IPS DF 6.9 (cell line): Measurements from ENCODE around the gene ARFIP1.

ENCODE experiments used
- DNase-seq: peaks from one replicate; pipeline ENCODE4 v3.0.0-alpha.2; 2013; ENCODE audit warnings: low read depth, low spot score
- H3K27ac ChIP-seq: one replicate; pipeline ENCODE4 v1.5.1; 2013; ENCODE audit warnings: low read length, control low read depth
- H3K27me3 ChIP-seq: 2 replicates; pipeline ENCODE4 v1.6.1; 2013; ENCODE audit warnings: mild to moderate bottlenecking, low read length; ENCODE audit not compliant: control insufficient read depth, insufficient read depth
- H3K36me3 ChIP-seq: 2 replicates; pipeline ENCODE4 v1.6.1; 2013; ENCODE audit warnings: low read length; ENCODE audit not compliant: control insufficient read depth, insufficient read depth
- H3K4me1 ChIP-seq: 2 replicates; pipeline ENCODE4 v1.6.1; 2013; ENCODE audit warnings: low read length; ENCODE audit not compliant: control insufficient read depth, insufficient read depth
- H3K4me3 ChIP-seq: 2 replicates; pipeline ENCODE4 v1.5.1; 2013; ENCODE audit warnings: mild to moderate bottlenecking, low read length
- H3K9me3 ChIP-seq: 2 replicates; pipeline ENCODE4 v1.6.1; 2013; ENCODE audit warnings: low read length, inconsistent platforms; ENCODE audit not compliant: control insufficient read depth, insufficient read depth
- WGBS: extraction: QIAGEN DNeasy Blood & Tissue Kit; methylation state at CpG from one replicate; pipeline ENCODE4 v1.1.7; 2013; ENCODE audit warnings: mixed read lengths, missing lambda C conversion rate; ENCODE audit not compliant: insufficient read length, insufficient coverage; 5-methylcytosine and 5-hydroxymethylcytosine counted together

The ARFIP1 gene

GRCh38 chr4:152779513-152780266 lies at the start of gene ARFIP1, which contains the start of gene TIGD4:
ARFIP1 (plus strand) TSS chr4:152779954; CDS start chr4:152829634, 49,680 bp downstream.
TIGD4 (minus strand) TSS chr4:152779730; CDS start chr4:152771004, 8,726 bp downstream.
- Histone ChIP-seq H3K27ac (no peak within 1 kb of the TSS), H3K27me3 (no peaks in the 10 kb centered on the region), H3K9me3 (no peaks in the 10 kb centered on the region), H3K36me3 (no peaks in the 10 kb centered on the region), H3K4me3 (peak within 1 kb of the TSS; percentile 95), H3K4me1 (no peaks in the 10 kb centered on the region)
- peak; percentile 98 for DNase-seq
- no CpG with 5 or more reads among the region's 55 CpGs for WGBS

- no peak overlapping the region for H3K27ac ChIP-seq
- H3K4me3 ChIP-seq, result no peak overlapping the region
- no peaks in the 10 kb centered on the region for H3K4me1 ChIP-seq
- DNase-seq, result no peak
- no CpG with 5 or more reads among the region's 2 CpGs for WGBS
- no peaks in the 10 kb centered on the region for H3K9me3 ChIP-seq
- no peaks in the 10 kb centered on the region for H3K36me3 ChIP-seq
- H3K27me3 ChIP-seq, result no peaks in the 10 kb centered on the region
Observed at GRCh38 chr4:152731997-152732396, 47.8 kb upstream of the ARFIP1 start.

GRCh38 chr4:152734015-152734698 lies 45.6 kb upstream of the ARFIP1 start:
- H3K4me3 ChIP-seq, result no peak overlapping the region
- no CpG with 5 or more reads among the region's 5 CpGs for WGBS
- no peaks in the 10 kb centered on the region for H3K36me3 ChIP-seq
- no peak for DNase-seq
- no peaks in the 10 kb centered on the region for H3K9me3 ChIP-seq
- no peaks in the 10 kb centered on the region for H3K4me1 ChIP-seq
- H3K27ac ChIP-seq, result no peak overlapping the region
- H3K27me3 ChIP-seq, result no peaks in the 10 kb centered on the region

- no peaks in the 10 kb centered on the region for H3K36me3 ChIP-seq
- no peak overlapping the region for H3K4me3 ChIP-seq
- no CpG with 5 or more reads among the region's 3 CpGs for WGBS
- no peak for DNase-seq
- H3K4me1 ChIP-seq, result no peaks in the 10 kb centered on the region
- H3K9me3 ChIP-seq, result no peaks in the 10 kb centered on the region
- H3K27me3 ChIP-seq, result no peaks in the 10 kb centered on the region
- no peak overlapping the region for H3K27ac ChIP-seq
Observed at GRCh38 chr4:152734699-152735050, 45.1 kb upstream of the ARFIP1 start.

GRCh38 chr4:152735396-152735859 lies 44.3 kb upstream of the ARFIP1 start:
- H3K4me1 ChIP-seq, result no peaks in the 10 kb centered on the region
- H3K27me3 ChIP-seq, result no peaks in the 10 kb centered on the region
- no peaks in the 10 kb centered on the region for H3K9me3 ChIP-seq
- no peak for DNase-seq
- no peaks in the 10 kb centered on the region for H3K36me3 ChIP-seq
- H3K4me3 ChIP-seq, result no peak overlapping the region
- no CpG with 5 or more reads among the region's 2 CpGs for WGBS
- no peak overlapping the region for H3K27ac ChIP-seq

GRCh38 chr4:152735906-152736305 lies 43.8 kb upstream of the ARFIP1 start:
- Histone ChIP-seq H3K4me3 (no peak overlapping the region), H3K27me3 (no peaks in the 10 kb centered on the region), H3K4me1 (no peaks in the 10 kb centered on the region), H3K27ac (no peak overlapping the region), H3K36me3 (no peaks in the 10 kb centered on the region), H3K9me3 (no peaks in the 10 kb centered on the region)
- DNase-seq, result no peak
- WGBS, result no CpG with 5 or more reads among the region's 3 CpGs

GRCh38 chr4:152738827-152739226 lies 40.9 kb upstream of the ARFIP1 start:
- Histone ChIP-seq H3K27me3 (no peaks in the 10 kb centered on the region), H3K27ac (no peak overlapping the region), H3K4me3 (no peak overlapping the region), H3K4me1 (no peaks in the 10 kb centered on the region), H3K9me3 (no peaks in the 10 kb centered on the region), H3K36me3 (no peaks in the 10 kb centered on the region)
- WGBS, result no CpG with 5 or more reads among the region's 3 CpGs
- no peak for DNase-seq

GRCh38 chr4:152747444-152747843 lies 32.3 kb upstream of the ARFIP1 start:
- Histone ChIP-seq H3K27me3 (no peaks in the 10 kb centered on the region), H3K4me1 (no peaks in the 10 kb centered on the region), H3K27ac (no peak overlapping the region), H3K9me3 (peaks cover 3% of the 10 kb centered on the region; the same call in 1 of the 2 replicates), H3K4me3 (no peak overlapping the region), H3K36me3 (no peaks in the 10 kb centered on the region)
- no CpG with 5 or more reads among the region's 2 CpGs for WGBS
- no peak for DNase-seq

GRCh38 chr4:152748619-152749018 lies 31.1 kb upstream of the ARFIP1 start:
- WGBS, result no CpG with 5 or more reads among the region's 9 CpGs
- no peak for DNase-seq
- Histone ChIP-seq H3K4me3 (no peak overlapping the region), H3K4me1 (no peaks in the 10 kb centered on the region), H3K9me3 (peaks cover 3% of the 10 kb centered on the region; the same call in 1 of the 2 replicates), H3K27ac (no peak overlapping the region), H3K27me3 (no peaks in the 10 kb centered on the region), H3K36me3 (no peaks in the 10 kb centered on the region)

GRCh38 chr4:152763796-152764195 lies 16.0 kb upstream of the ARFIP1 start:
- H3K9me3 ChIP-seq, result no peaks in the 10 kb centered on the region
- no peaks in the 10 kb centered on the region for H3K4me1 ChIP-seq
- no peak overlapping the region for H3K4me3 ChIP-seq
- H3K36me3 ChIP-seq, result no peaks in the 10 kb centered on the region
- no peak overlapping the region for H3K27ac ChIP-seq
- H3K27me3 ChIP-seq, result no peaks in the 10 kb centered on the region
- no peak for DNase-seq
- no CpG with 5 or more reads among the region's 1 CpG for WGBS
